Dedifferentiated amniotic fluid mesenchymal stem cell (primary cell): ENCODE measurements around the gene LPP.
A peak's percentile ranks its signal among the peaks of the same experiment; 100 is the strongest.

Experiments
- DNase-seq: peaks from one replicate; pipeline ENCODE4 v3.0.0-alpha.2; 2016; ENCODE audit errors: extremely low spot score

Gene LPP

DNA sequence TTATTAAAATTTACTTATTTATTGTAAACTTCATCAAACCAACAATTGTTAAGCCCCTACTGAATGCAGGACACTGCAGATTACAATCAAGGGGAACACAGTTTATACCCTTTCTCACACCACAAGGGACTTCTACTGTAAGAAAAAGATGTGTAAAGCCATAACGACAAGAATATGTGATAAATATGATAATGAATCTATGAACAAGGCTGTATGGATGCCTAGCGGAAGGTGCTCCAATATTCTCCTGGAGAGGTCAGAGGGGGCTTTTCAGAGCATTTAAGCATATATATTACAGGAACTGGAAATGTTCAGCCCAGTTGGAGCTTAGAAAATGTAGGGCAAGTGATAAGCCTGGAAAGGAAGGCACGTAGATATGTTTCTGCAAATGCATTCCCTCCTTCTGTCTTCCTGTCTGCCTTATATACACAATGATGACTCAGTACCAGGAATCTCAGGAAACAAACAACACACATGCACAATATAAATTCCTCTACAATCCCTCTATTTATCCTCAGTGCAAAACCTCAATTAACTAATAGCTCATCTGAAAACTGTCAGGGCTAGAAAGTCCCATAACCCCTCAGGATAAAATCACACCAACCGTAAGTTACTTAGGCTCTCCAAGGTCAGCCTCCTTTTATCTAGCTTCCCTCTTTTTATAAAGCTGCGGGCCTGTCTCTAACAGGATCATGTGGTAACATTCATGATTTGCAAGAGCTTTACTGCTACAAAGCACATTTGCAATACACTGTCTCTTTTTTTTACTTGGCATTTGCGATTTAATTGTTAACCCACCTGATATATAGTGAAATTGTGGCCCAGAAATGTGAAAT lies 393.1 kb downstream of the LPP start:
- no peak for DNase-seq

DNA sequence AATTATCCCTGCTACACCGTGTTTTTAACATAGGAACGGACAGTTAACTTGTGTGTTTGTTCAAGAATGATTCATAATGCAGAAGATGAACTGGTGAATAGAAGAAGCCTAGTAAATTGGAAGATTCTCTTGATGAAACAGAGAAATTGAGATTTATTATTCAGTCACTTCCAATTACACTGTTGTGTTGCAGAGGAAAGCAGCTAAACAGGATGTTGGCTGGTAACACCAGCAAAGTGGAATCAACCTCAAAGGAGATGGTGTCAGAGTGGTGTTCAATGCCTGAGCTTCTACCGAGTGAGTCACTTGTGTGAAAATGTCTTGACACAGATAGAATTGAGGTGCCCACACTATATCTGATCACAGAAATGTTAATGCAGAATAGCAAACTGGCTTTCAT lies 399.6 kb downstream of the LPP start:
- no peak for DNase-seq

GRCh38 chr3:188554404-188554803 lies 400.4 kb downstream of the LPP start:
- no peak for DNase-seq

- no peak for DNase-seq
Observed at GRCh38 chr3:188557235-188557634, 403.3 kb downstream of the LPP start.

DNA sequence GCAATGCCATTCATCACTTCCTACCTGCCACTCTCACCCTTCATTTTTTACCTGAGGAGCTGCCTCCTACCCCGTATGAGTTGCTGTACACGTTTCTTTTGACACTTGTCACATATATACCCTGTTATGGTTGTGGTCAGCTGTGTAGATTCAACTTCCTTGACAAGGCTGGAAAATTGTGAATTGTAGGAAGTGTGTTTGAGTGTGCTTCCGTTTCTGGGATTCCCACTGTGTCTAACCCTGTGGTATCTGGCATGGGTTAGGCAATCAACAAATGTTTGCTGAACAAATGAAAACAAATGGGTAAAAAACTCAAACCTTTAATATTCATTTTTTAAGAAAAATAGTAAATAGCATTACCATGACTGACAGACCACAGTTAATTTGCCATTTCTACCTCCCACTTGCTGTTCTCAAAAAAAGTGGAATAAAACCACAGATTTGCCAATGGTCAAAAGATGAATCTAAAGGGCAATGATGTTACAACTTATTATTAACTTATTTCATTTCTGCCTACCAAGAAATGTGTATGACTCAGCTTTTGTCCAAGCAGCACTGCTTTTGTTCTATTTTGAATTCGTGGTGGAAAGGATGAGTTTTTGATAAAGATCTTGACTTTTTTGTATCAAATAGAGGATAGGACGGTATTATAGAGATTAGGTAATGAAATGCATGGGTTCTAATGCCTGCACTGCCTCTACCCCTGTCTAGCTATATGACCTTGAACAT lies 404.6 kb downstream of the LPP start:
- DNase-seq: peak; percentile 18

DNA sequence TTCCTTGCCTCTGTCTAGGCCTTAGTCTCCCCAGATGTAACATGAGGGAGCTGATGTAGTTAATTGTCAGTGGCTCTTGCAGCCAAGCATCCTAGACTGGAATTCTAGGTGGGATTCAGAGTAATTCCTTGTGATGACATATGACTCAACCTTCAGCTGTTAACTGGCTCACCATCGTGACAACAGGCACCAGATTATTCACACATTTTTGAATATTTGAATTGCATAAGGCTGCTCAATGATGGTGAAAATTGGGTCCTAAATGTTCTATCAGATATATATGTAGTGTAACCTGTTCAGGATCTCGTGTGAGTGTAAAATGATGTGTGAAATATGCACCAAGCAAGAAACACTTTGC lies 405.1 kb downstream of the LPP start:
- DNase-seq: no peak

DNA sequence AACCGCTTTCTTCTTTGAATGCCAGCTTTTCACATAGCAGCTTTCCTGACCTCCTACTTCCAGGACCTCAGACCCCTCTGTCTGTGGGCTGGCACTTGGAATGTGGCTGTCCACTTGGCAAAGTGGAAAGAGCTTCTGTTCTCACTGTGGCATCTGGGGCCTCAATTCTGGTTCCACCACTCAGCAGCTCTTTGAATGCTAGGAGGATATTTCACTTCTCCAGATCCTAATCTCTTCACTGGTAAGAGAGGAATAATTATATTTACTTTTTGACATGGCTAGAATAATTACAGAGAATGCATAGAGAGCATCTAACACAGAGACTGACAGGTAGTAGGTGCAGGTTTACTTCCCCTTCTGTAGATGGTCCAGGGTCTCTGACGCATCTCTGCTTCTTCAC lies 405.9 kb downstream of the LPP start:
- DNase-seq: no peak

DNA sequence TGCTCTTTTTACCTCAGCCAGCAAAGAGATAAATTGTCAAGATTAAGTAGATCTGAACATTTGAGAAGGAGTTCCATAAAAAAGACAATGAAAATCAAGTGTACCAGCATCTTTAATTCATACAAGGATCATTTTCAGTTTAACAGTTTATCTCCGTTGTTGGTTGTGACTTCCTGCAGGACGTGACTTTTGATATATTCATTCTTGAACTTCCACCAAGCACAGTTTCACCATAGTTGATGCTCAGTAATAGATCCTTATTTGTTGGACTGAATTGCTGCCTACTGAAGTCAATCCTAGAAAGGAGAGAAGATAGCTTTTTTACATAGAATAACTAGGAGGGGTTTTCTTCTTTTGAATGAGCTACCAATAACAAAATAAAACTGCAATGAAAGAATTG lies 408.2 kb downstream of the LPP start:
- DNase-seq: no peak

GRCh38 chr3:188567478-188568195 lies 413.7 kb downstream of the LPP start:
- DNase-seq: peak; percentile 30

GRCh38 chr3:188568736-188569135 lies 414.8 kb downstream of the LPP start:
- no peak for DNase-seq

GRCh38 chr3:188571531-188572095 lies 417.7 kb downstream of the LPP start:
- DNase-seq: no peak

GRCh38 chr3:188573291-188573940 lies 419.5 kb downstream of the LPP start:
- no peak for DNase-seq

DNA sequence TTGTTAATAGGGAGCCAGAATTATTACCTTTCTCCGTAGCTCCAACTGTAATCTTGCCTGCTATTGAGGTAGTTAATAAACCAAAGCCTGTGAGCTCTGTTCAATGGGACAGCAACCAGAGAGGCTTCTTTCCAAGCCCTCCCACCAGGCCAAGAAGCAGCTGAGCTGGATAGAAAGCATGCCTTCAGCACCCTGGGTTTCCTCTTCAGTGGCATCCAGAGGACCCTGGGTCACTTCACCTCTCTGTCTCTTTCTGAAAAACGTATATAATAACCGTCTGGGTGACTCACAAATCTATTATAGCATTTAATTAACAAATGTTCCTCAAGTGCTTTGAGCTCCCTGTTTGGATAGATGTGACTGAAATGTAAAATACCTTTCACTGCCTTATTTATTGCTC lies 420.0 kb downstream of the LPP start:
- no peak for DNase-seq

GRCh38 chr3:188574885-188575284 lies 420.9 kb downstream of the LPP start:
- DNase-seq: peak; percentile 58

- no peak for DNase-seq
Observed at GRCh38 chr3:188575501-188575900, 421.5 kb downstream of the LPP start.

- no peak for DNase-seq
Observed at GRCh38 chr3:188577539-188577938, 423.6 kb downstream of the LPP start.

- peak; percentile 44 for DNase-seq
Observed at GRCh38 chr3:188578576-188579363, 424.8 kb downstream of the LPP start.

GRCh38 chr3:188580223-188580622 lies 426.3 kb downstream of the LPP start:
- no peak for DNase-seq

- DNase-seq: no peak
Observed at GRCh38 chr3:188580659-188581058, 426.7 kb downstream of the LPP start.

DNA sequence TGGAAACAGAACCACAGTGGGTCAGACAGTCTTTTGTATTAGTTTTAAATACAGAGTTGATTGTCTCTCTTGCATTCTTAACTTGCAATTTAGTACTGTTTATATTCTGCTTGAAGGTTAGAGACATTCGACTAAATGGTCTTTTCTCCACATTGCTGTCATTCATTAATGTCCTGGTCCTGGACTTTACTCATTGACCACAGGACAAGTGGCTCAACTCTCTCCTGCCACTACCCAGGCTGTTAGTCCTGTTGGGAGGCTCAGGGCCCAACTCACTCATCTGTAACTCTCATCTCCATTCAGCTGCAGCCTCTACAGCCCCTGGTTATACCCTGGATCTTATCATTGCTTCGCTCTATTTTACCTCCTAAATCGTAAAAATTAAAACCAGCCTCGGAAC lies 427.4 kb downstream of the LPP start:
- DNase-seq: no peak

- no peak for DNase-seq
Observed at GRCh38 chr3:188581792-188582191, 427.8 kb downstream of the LPP start.
